OCI-LY7 (cell line): Measurements from ENCODE around the gene LRRC28.

Source experiments
- EZH2phosphoT487 ChIP-seq: fragments of 200-600 bp; sonication (generic); IDR thresholded peaks from 2 replicates; pipeline ENCODE4 v1.6.1; 2018; ENCODE audit warnings: low read depth, borderline replicate concordance, mild to moderate bottlenecking, mixed run types, antibody characterized with exemption, low read length, moderate library complexity, mixed read lengths
- TF ChIP-seq, protein P1 (sequence below): fragments of 200-600 bp; sonication (generic); conservative IDR thresholded peaks from 2 replicates; pipeline ENCODE4 v1.5.1; 2014; ENCODE audit warnings: mild to moderate bottlenecking, antibody characterized with exemption, low read length, moderate library complexity, mixed read lengths

DNA sequence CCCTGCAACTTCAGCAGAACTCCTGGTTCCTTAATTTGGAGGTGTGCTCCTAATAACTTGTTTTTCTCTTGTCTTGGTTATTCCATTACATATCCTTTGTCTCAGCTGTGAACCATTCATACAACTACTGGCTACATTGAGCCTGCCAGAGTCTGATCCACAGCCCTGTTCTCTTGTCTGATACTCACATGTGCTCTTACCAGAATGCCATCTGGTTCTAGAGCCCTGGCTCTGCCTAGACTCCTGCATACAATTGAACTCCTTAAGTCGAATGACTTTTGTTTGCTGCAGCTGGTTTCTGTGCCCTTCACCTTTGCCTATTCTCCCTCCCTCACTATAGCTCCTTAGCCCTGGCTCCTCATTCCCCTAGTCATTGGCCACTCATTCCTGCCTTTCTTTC is 85.5 kb downstream of the LRRC28 start:
- TF ChIP-seq, protein P1, sequence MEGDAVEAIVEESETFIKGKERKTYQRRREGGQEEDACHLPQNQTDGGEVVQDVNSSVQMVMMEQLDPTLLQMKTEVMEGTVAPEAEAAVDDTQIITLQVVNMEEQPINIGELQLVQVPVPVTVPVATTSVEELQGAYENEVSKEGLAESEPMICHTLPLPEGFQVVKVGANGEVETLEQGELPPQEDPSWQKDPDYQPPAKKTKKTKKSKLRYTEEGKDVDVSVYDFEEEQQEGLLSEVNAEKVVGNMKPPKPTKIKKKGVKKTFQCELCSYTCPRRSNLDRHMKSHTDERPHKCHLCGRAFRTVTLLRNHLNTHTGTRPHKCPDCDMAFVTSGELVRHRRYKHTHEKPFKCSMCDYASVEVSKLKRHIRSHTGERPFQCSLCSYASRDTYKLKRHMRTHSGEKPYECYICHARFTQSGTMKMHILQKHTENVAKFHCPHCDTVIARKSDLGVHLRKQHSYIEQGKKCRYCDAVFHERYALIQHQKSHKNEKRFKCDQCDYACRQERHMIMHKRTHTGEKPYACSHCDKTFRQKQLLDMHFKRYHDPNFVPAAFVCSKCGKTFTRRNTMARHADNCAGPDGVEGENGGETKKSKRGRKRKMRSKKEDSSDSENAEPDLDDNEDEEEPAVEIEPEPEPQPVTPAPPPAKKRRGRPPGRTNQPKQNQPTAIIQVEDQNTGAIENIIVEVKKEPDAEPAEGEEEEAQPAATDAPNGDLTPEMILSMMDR = no peak
- TF ChIP-seq EZH2phosphoT487 = no peak
